Right atrium auricular region (tissue), 2 donors: ENCODE results near the gene NABP1. TPM values are rescaled to one million over a fixed set of nuclear protein-coding genes. Genes with fewer than 3 reads are reported as not detected.

ENCODE experiments used
- DNase-seq: peaks from one replicate; pipeline ENCODE4 v3.0.0-alpha.2; 2019; ENCODE audit warnings: low spot score
- H3K27ac ChIP-seq, 2 donors: fragments of 200-600 bp; sonication (generic); 1 replicate in 1 of 2; 2 replicates in 1 of 2; pipeline ENCODE4 v1.5.1; 2016 to 2019
- H3K27me3 ChIP-seq, 2 donors: fragments of 200-600 bp; sonication (generic); one replicate each; pipeline versions ENCODE4 v1.5.1 to v1.6.0; 2017 to 2019
- H3K36me3 ChIP-seq: fragments of 200-600 bp; sonication (generic); one replicate; pipeline ENCODE4 v1.5.1; 2016
- H3K4me1 ChIP-seq, 2 donors: fragments of 200-600 bp; sonication (generic); one replicate each; pipeline versions ENCODE4 v1.5.1 to v1.6.0; 2017 to 2019
- H3K4me3 ChIP-seq, 2 donors: fragments of 200-600 bp; sonication (generic); 1 replicate in 1 of 2; 2 replicates in 1 of 2; pipeline ENCODE4 v1.5.1; 2017 to 2019; ENCODE audit warnings: mild to moderate bottlenecking in 1 of 2, moderate library complexity in 1 of 2
- H3K9me3 ChIP-seq, 2 donors: fragments of 200-600 bp; sonication (generic); one replicate each; pipeline ENCODE4 v1.5.1; 2019
- total RNA-seq, 2 donors: library from RNA; depleted of rRNA; stranded (reverse); fragments of >200 nt; gene quantifications; one replicate each; pipeline ENCODE4 v1.1.0, GENCODE V29; 2016
- TF ChIP-seq, protein P1 (sequence below), 2 donors: fragments of 200-600 bp; sonication (generic); IDR thresholded peaks; one replicate each; pipeline ENCODE4 v1.5.1; 2019; ENCODE audit warnings: antibody characterized with exemption in 2 of 2

The NABP1 gene
- total RNA-seq, 2 donors from 2014 or later, result 2.2 to 6.0 TPM

DNA sequence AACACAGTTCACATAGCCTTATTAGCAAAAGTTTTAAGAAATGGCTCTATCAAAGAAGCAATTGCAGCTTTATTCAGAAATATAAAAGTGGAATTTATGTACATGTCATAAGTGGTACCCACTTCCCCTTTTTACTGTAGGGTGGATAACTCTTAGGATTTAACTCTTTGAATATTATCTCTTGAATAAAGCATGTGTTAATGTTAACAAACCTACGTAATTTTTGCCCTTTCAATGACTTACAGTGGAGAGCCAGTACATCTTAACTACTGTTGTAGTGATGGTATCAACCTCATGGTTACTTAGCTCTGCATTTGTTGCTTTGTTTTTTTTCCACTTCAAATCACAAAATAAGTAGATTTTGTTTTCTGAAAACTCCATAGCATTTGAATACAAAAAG lies 8.8 kb downstream of the NABP1 start:
- no peak for DNase-seq
- Histone ChIP-seq H3K27ac (no peak overlapping the region), H3K4me3 (no peak overlapping the region), H3K4me1 (peaks cover 0 to 10% of the 10 kb centered on the region in 2 donors), H3K36me3 (no peaks in the 10 kb centered on the region), H3K27me3 (no peaks in the 10 kb centered on the region), H3K9me3 (no peaks in the 10 kb centered on the region)
- TF ChIP-seq, protein P1, sequence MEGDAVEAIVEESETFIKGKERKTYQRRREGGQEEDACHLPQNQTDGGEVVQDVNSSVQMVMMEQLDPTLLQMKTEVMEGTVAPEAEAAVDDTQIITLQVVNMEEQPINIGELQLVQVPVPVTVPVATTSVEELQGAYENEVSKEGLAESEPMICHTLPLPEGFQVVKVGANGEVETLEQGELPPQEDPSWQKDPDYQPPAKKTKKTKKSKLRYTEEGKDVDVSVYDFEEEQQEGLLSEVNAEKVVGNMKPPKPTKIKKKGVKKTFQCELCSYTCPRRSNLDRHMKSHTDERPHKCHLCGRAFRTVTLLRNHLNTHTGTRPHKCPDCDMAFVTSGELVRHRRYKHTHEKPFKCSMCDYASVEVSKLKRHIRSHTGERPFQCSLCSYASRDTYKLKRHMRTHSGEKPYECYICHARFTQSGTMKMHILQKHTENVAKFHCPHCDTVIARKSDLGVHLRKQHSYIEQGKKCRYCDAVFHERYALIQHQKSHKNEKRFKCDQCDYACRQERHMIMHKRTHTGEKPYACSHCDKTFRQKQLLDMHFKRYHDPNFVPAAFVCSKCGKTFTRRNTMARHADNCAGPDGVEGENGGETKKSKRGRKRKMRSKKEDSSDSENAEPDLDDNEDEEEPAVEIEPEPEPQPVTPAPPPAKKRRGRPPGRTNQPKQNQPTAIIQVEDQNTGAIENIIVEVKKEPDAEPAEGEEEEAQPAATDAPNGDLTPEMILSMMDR (IDR thresholded peaks at IDR 0.05), result no peak

DNA sequence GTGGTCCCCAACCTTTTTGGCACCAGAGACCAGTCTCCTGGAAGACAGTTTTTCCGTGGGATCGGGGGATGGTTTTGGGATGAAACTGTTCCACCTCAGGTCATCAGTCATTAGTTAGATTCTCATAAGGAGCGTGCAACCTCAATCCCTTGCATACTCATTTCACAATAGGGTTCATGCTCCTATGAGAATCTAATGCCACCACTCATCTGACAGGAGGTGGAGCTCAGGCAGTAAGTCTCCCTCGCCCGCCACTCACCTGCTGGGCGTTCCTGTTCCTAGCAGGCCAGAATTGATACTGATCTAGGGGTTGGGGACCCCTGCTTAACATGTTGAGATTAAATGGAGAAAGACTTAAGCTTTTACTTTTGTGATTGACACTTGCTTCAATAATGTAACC lies 9.9 kb downstream of the NABP1 start:
- H3K9me3 ChIP-seq, result no peaks in the 10 kb centered on the region
- TF ChIP-seq, protein P1 (IDR thresholded peaks at IDR 0.05), result no peak
- no peak overlapping the region for H3K27ac ChIP-seq
- H3K27me3 ChIP-seq, result no peaks in the 10 kb centered on the region
- no peak for DNase-seq
- H3K4me1 ChIP-seq, result peaks cover 0 to 10% of the 10 kb centered on the region in 2 donors
- H3K36me3 ChIP-seq, result no peaks in the 10 kb centered on the region
- H3K4me3 ChIP-seq, result no peak overlapping the region

DNA sequence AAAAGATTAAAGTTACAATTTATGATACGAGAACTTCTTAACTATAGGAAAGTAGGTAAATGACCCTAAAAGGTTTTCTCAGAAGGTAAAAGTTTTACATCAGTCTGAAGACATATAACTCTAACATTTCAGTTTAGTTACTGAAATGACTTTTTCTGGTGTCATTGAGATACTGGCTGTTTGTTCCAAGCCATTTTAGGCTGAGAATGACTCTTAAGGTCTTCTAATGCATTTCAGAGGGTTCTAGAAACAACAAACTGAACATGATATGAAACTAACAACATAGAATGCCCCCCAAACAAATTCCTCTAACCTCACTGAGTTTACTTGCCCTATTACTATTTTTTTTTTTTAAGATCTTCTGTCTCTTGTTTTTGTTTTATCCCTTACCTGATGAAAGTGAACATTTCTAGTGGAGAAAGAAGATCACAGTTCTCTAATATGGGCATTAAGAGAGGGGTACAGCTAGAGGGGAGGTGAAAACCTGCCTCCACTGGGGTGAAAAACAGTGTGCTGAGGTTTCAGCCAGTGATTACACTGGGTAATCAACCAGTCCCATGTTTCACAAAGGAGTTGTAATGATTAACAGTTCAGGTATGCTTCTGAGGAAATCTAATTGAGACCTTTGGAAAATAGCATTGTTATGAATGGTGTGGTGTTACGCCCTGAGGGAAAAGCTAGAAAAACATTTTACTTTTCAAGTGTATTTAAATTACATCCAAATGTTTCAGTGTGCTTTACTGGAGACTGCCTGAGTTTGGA lies 11.2 kb downstream of the NABP1 start:
- DNase-seq, result no peak
- Histone ChIP-seq H3K4me1 (peaks cover 0 to 10% of the 10 kb centered on the region in 2 donors), H3K27me3 (no peaks in the 10 kb centered on the region), H3K4me3 (no peak overlapping the region), H3K9me3 (no peaks in the 10 kb centered on the region), H3K27ac (no peak overlapping the region), H3K36me3 (no peaks in the 10 kb centered on the region)
- TF ChIP-seq, protein P1 (IDR thresholded peaks at IDR 0.05), result no peak

DNA sequence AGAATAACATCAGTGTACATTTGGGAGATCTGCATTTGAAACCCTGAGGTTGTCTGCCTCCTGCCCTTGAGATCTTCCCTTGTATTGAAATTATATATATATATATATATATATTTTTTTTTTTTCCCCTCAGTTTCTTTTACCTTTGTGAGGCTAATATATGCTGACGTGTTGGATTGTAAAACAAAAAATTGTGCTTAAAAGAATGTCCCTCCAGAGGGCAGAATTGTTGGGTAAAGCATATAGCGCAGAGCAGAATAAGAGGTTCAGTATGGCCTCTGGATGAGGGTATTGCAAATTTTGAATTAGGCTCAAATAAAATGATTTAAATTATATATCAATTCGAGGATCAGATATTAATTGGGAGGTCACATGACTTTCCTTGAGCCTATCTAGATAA lies 12.4 kb downstream of the NABP1 start:
- DNase-seq, result no peak
- no peak overlapping the region for H3K27ac ChIP-seq
- TF ChIP-seq, protein P1 (IDR thresholded peaks at IDR 0.05), result no peak
- H3K9me3 ChIP-seq, result no peaks in the 10 kb centered on the region
- peaks cover 0 to 11% of the 10 kb centered on the region in 2 donors for H3K4me1 ChIP-seq
- H3K4me3 ChIP-seq, result no peak overlapping the region
- H3K36me3 ChIP-seq, result no peaks in the 10 kb centered on the region
- no peaks in the 10 kb centered on the region for H3K27me3 ChIP-seq

DNA sequence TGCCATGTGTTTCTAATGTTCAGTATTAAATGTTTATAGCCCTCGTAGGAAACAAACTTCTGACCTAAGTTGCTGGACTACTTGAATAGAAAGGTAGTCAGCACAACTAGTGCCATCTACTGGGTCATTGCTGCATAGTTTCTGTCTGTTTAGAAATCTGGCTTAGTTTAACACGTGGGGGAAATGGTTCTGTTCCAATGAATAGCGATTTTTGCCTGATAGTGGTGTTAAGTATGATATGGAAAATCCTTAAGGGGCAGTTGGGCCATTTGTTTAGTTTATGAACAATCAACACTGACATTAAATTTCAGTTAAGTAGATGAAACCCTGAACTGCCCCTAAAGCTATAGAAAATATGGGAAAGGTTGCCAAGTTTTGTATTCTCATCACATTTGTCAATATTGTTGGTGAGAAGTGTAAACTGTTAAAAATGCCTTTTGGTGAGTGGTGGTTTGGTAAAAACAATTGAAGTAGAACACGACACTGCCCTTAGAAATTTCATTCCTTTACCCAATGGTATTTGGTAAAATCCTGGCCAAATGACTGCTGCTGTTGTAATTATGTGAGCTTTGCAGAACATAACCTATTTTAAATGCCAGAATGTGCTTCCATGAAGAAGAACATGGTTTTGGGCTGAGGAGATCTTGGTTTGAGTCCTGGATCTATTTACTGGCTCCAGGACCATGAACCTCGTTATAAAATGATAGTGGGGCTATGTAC lies 13.2 kb downstream of the NABP1 start:
- H3K27me3 ChIP-seq, result no peaks in the 10 kb centered on the region
- TF ChIP-seq, protein P1 (IDR thresholded peaks at IDR 0.05), result peak; percentile 63 to 81
- H3K4me1 ChIP-seq, result peaks cover 0 to 18% of the 10 kb centered on the region in 2 donors
- H3K4me3 ChIP-seq, result no peak overlapping the region
- no peak overlapping the region for H3K27ac ChIP-seq
- no peak for DNase-seq
- no peaks in the 10 kb centered on the region for H3K36me3 ChIP-seq
- no peaks in the 10 kb centered on the region for H3K9me3 ChIP-seq
